ENCODE results near the gene SETX.

Gene SETX

DNA sequence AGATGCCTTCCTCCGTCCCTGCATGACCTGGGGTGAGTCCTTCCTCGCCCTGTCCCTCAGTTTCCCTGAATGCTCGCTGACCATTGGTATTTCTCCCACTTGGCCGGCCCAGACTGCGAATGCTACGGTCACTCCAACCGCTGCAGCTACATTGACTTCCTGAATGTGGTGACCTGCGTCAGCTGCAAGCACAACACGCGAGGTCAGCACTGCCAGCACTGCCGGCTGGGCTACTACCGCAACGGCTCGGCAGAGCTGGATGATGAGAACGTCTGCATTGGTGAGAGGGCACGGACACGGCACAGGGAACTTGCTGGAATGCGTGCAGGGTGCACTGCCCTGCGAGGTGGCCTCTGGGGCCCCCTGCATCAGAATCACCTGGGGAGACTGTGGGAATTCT is 115.8 kb downstream of the SETX start:
- no peak for DNase-seq

DNA sequence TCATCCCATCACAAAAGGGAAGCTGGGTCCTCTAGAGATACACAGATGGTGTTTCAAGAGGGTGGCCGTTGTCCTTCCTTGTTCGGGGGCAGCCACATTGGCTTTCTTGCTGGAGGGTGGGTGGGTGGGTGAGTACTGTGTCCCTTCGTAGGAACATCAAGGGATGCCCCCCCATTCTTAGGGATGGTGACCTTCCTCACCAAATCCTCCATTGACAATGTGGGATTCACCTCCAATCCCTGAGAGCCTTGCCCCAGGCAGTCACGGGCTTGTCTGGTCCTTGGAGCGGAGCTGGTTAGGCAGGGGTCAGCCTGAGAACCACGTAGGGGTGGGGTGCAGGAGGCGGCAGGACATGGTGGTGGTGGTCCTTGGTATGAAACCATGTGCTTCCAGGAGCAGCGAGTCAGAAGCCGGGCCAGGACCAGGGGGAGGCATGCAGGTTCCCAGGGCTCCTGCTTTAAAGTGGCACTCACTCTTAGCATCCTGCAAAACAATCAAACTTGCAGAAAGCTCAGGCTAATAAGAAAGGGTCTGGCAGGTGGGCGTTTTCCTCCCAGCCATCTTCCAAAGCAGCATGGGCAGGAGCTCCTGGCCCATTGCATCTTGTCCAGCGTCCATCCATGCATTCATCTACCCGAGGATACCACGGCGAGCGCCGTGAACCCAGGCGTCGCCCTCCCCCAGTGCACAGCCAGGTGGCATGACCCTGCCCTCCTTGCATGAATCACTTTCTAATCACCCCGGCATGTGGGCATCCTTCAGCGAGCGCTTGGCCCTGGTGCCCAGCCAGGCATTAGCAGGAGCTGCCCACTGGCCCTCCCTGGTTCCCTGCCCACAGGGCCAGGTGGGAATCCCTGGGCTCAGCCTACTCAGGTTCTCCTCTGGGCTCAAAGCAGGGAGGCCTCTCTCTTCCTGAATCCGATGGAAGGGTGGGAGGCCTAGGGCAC is 116.5 kb downstream of the SETX start:
- DNase-seq = no peak

DNA sequence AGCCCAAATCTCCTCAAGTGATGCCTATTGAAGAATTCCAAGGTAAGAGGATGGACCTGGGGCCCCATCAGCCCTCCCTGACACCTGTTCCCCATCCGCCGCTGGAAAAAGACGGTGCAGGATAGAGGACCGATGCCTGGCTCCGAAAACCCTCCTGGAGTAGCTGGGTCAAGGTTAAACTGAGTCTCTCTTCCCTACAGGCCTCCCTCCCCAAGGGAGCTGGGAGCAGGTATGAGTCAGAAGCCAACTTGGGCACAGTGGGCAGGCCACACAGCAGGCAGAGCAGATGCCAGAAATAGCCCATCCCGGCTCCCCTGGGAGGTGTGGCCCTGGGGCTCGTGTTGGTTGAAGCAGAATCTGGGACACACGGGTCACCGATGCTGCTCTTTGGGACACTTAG is 117.3 kb downstream of the SETX start:
- DNase-seq = no peak

DNA sequence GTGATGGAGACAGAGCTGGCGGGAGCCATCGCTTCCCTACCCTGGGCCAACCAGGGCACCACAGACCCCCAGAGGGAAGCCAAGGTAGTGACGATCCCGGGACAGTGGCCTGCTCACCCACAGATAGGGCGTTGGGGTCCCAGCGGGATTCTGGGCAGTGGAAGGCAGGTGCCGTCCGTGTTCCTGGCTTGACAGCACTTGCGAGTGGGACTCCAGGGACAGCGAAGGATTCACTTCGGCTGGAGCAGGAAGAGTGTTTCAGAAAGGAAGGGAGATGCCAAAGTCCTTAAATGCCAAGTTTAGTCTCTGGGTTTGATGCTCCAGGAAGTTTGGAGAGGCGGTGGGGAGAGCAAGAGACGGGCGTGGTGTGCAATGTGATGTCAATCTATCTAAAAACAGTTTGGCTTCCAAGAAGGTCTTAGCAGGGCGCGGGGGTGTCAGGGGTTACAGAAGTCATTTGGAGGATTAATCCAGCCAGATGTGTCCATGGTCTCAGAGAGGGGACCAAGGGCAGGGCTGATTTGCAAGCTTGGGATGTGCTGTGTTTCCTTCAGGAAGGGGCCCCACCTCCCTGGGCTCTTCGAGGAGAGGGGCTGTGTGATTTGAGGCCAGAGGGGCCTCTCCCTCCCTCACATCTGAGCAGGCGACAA is 118.0 kb downstream of the SETX start:
- DNase-seq = no peak

DNA sequence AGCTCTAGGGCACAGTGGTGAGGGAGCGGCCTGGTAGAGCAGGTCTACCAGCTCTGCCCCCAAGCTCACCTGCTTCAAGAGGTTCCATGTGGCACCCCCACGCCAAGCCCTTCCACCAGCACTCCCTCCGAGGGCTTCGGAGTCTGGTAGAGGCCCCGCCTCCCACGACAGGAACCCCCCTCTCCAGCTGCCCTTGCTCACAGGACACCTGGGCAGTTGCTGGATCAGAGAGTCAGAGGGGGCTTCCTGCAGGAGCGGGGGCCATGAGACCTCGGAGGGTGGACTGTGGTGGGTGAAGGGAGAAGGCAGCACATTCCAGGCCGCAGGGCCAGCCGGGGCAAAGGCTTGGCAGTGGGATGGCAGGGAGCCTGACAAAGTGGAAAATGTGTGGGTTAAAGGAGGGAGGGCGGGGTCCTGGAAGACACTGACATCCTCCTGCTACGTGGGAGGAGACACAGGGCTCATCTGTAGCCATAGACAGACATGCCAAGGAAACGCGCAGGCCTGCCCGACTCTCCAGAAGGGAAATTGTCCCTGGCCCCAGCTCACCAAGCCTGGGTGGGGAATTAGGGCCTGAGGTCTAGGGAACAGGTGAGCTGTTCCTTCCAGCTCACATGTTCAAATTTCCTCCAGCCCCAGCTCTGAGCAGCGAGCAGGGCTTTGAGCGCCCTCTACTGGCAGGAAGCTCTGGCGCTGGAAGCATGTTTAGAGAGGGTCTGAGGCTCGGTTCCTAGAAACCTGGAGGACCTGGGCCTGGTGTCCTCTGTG is 118.7 kb downstream of the SETX start:
- peak; percentile 55 for DNase-seq

DNA sequence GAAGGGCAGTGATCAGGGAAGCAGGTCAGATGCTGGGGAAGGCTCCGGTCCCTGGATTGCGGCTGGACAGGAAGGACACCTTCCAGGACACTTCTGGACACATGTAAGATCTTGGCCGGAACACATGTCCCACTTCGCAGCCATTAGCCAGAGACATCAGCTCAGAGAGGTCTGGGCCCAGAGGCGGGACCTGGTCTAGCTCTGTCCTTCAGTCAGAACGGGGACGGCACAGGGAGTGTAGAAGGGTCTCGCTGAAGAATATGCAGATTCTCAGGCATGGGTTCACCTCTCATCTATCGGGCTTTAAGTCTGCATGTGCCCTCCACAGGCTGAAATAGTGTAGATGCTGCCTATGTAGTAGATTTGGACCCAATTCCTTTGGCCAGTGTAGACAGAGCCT is 119.7 kb downstream of the SETX start:
- no peak for DNase-seq

DNA sequence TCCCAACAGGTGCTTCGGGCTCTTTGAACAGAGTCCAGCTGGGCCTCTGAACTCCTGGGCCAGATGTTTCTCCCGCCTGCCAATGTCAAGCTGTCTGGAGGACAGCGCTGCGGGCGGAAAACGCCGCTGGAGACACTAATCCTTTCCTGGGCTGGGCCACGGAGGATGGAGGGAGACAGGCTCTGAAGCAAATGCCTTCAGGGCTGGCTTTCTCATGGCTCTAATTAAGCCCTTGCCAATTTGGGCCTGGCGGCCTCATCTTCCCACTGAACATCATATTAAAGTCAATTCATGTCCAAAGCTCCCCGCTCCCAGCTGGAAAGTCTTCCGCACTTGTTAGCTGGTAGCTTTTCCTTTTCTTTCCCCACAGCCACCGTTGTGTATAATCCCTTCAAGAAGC is 120.3 kb downstream of the SETX start:
- DNase-seq = no peak

DNA sequence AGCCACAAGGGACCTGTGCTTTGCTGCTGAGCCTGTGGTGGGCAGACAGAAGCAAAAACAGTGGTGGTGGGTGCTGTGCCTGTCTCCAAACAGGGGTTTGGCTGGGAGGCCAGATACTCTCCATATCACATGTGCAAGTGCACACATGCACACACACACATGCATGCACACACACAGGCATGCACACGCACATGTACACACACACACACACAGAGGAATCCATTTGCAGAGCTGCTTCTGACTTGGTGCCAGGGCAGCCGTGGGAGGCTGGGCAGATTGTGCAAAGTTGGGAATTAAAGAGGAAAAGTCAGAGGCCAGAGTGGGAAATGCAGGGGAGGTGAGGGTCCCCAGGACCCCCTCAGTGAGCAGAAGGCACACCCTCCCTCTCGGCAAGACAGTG is 121.6 kb downstream of the SETX start:
- DNase-seq = no peak

DNA sequence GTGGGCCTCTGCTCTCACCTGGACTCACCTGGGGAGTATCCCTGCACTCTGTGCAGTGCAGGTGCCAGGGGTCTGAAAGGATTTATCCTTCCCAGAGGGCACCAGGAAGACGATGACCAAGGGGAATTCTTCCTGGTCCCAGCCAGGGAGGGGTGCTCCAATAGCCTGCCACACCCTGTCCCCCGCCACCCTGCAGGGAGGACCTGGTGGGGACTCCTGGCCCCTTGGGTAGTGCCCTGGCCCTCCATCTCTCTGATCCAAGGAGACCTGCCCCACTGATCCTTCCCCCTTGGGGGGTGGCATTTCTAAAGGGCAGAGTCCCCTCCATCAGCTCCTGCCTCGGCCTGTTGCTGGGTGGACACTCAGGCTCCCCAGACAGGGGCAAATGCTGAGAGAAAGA is 122.3 kb downstream of the SETX start:
- DNase-seq = no peak

DNA sequence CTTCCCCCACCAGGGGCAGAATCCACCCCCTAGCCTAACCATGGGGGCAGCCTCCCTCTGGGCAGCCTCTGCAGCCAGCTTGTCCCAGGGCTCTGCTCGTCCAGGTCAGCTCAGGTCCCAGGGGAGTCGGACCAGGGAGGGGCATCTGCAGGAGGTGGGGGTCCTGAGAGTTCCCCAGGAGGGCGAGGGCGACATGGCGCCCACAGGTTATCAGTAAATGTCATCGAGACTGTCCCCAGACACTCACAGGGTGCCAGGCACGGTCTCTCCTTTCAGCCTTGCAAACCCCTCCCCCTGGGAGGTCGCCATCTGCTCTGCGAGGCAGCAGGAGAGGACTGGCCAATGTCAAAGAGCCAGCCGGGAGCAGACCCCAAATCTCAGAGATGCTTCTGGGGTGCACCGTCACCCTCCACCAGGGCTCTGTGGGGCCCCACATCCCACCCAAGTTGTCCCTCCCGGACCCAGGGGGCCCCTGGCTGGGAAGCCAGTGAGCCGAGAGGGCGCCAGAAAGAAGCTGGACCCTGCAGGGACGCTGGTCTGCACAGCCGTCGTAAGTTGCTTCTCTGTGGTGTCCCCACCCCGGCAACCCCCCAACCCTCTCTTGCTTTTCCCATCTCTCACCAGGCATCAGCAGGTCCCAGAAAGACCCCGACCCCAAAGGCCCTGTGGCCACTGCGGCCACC is 123.6 kb downstream of the SETX start:
- no peak for DNase-seq

DNA sequence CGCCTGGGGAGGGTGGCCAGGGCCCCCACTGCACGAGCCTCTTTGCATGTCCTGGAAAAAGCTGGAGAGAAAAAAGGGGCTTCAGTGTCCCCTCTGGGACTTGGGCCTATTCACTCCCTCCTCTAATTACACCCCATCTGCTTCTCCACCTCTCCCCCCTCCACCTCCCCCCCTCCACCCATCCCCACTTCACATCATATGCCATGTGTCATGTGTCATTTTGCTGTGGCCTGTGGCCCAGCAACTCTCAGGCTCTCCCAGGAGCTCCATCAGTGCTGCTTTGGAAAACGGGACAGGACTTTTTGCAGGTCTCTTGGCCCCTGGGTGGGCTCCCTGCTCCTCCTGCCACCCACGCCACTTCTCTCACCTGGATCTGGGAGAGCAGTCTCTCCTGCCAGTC is 124.2 kb downstream of the SETX start:
- no peak for DNase-seq

DNA sequence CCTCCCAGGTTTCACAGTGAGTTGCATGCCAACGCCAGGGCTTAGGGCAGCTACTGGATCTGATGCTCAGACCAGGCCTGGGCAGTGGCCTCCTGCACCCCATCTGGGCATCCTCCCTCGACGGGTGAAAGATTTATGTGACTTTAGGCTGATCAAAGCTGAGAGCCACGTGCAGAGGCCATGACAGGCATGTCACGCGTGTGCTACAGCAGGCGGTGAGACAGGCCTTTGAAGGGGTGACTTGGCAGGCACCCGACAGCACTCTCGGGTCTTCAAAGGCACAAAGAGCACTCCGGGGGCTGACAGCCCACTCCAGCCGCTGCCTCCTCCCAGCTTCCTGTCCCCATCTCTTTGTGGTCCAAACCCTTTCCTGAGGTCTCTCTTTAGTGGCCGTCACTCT is 126.7 kb downstream of the SETX start:
- no peak for DNase-seq

DNA sequence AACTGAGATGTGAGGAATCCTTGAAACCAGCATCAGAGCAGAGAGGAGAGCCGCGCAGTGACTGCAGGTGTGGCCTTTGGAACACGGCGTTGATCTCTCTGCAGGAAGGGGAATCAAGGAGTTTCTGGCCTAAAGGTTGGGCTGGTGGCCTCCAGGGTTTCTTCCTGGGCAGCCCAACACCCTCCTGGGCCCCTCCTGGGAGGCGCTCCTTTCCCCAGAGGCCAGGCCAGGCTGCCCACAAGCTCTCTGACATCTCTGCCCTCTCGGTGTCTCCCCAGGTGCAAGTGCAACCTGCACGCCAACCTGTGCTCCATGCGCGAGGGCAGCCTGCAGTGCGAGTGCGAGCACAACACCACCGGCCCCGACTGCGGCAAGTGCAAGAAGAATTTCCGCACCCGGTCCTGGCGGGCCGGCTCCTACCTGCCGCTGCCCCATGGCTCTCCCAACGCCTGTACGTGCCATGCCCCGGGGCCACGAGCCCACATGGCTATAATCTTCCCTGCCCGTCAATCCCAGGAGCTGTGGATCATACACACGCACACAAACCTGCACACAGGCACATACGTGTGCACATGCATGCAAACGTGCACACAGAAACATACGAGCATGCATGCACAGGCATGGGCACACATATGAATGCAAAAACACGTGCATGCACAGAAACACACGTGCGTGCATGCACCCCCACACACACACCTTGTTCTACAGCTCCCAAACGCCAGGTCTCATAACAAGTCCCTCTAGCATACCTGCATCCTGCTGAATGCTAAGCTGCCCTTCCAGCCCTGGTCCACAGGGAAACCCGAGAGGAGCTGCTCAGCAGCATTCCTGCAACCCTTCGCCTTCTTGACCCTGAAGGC is 128.0 kb downstream of the SETX start:
- no peak for DNase-seq

DNA sequence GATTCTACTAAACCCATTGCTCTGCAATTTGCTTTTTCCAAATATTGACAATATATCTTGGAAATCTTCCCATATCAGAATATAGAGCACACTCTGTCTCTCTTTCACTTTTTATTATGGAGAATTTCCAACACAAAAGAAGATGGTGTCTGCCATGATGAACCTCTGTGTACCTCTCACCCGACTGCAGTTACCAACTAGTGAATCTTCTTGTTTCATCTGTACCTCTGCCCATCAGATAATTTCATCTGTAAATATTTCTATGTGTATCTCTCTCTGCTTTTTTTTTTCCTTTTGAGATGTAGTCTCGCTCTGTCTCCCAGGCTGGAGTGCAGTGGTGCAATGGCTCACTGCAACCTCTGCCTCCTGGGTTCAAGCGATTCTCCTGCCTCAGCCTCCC is 130.1 kb downstream of the SETX start:
- DNase-seq = no peak

DNA sequence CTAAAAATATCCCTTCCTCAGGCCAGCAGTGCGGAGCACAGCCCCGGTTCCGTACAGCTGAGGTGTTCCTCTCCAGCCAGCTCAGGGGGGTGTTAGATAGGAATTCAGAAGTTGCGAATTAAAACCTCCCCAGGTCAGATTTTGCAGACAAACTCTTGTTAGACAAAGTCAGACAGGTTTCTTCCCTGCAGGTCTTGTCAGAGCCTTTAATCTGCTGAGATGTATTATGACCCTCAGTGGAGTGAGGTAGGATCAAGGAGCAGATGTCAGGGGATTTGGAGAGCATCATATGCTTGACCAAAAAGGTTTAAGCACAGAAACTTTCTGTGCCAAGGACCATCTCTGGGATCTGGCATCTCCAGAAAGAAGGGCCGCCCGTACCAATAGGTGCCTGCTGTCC is 132.8 kb downstream of the SETX start:
- no peak for DNase-seq

DNA sequence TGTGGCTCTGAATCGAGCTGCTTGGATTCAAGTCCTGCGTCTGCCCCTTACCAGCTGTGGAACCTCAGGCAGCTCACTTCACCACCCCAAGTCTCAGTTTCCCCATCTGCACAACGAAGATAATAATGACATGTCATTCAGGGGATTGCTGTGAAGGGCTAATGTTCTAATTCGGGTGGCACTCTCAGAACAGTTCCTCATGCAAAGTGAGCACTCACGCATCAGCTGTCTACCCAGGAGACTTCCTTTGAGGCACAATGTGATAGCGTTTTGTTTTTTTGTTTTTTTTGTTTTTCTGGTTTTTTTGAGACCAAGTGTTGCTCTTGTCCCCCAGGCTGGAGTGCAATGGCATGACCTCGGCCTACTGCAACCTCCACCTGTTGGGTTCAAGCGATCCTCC is 136.6 kb downstream of the SETX start:
- DNase-seq = no peak

DNA sequence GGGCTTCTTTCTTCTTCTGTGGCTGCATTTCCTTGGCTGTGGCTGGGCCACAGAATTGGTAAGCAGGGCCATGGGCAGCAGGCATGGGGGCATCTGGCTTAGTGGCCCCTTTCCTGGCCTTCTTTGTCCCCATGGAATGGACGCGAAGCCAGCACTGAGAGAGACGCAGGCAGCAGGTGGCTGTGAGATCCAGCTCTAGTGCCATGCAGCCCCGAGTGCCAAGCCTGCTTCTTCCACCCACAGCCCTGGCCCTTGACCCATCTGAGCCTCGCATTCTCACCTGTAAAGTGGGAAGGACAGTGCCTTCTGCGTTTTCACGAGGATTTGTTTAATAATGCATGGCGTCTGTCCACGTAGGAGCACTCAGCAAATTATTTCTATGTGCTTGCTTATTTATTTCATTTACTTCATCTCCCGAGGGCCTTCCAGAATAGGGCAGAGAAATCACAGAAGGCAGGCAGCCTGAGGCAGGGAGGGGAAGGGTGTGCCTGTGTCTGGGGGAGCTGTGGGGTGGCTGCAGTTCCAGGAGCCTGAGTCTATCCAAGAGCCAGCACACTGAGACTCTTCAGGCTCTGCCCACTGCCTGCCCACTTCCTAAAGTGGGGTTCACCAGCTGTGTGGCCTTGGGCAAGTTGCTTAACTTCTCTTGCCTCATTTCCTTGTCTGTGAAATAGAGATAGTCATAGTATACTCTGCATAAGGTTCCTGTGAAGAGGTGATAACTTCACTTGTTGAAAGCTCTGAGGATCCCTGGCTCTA is 137.7 kb downstream of the SETX start:
- no peak for DNase-seq

DNA sequence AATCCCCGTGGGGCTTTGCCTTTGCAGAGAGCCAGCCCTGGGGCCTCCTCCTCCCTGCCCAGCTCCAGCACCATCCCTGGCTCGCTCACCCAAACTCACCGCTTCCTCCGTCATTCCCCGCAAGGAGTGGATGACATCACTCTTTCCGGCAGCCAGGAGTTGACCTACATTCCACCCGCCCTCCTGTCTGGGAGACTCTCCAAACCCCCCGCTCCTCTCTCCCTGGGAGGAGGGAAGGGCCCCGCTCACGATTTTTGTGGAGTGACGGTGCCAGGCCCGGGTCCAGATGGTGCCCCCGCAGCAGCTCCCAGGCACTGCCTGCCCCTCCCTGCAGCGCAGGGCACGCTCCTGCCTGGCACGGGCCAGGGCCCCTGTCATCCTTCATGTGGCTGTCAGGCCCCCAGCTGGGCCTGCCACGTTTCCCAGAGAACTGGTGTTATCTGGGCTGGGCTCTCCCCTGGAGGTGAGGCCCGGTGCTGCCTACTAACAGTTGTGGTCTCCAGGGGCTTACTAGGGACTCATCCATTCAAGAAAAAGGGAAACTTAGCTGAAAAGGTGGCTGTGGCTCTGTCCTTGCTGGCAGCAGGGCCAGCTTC is 140.7 kb downstream of the SETX start:
- DNase-seq = peak; percentile 66

DNA sequence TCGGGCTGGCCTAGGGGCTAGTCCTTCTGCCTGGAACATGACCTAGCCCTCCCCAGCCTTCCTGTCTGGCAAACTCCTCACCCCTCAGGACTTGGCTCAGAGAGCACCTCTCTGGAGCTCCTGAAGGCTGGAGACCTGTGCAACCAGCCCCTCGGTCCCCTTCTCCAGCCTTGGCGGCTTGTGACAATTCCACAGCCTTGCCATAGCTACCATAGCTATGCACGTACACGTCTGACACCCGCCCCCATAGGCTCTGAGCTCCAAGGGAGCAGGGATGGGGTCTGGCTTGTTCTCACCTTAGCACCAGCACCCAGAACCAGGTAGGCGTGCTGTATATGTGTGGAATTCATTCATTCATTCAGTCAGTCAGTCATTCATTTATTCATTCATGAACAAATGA is 143.2 kb downstream of the SETX start:
- DNase-seq = no peak
